GM21390 (cell line): ENCODE measurements around the gene KCTD7.
"Not testable (repeated sequence)": the region's sequence is repeated elsewhere in the genome, so short reads cannot be mapped to it uniquely, and the experiment has no call there.

ENCODE experiments used
- ATAC-seq: cut with Tn5 transposase; IDR thresholded peaks from one replicate; pipeline ENCODE4 v1.9.1; 2021; ENCODE audit not compliant: unreplicated experiment

KCTD7 gene

GRCh38 chr7:66615699-66616098 lies 13.0 kb upstream of the KCTD7 start:
- ATAC-seq, result no peak

GRCh38 chr7:66617295-66617694 lies 11.4 kb upstream of the KCTD7 start:
- ATAC-seq, result no peak

GRCh38 chr7:66619341-66619948 lies 9.2 kb upstream of the KCTD7 start:
- not testable (repeated sequence) for ATAC-seq

GRCh38 chr7:66626331-66626934 lies 2.2 kb upstream of the KCTD7 start:
- no peak for ATAC-seq

- ATAC-seq, result no peak
Measured at GRCh38 chr7:66627151-66627681, 1.5 kb upstream of the KCTD7 start.

GRCh38 chr7:66627881-66628360 lies 760 bp upstream of the KCTD7 start:
- ATAC-seq, result peak; percentile 0

GRCh38 chr7:66629222-66630062 lies 761 bp downstream of the KCTD7 start:
- peak; percentile 4 for ATAC-seq

- no peak for ATAC-seq
Measured at GRCh38 chr7:66630531-66630930, 1.9 kb downstream of the KCTD7 start.

- no peak for ATAC-seq
Measured at GRCh38 chr7:66631471-66631870, 2.8 kb downstream of the KCTD7 start.

GRCh38 chr7:66634816-66635215 lies 6.1 kb downstream of the KCTD7 start:
- ATAC-seq, result no peak

GRCh38 chr7:66635322-66635981 lies 6.8 kb downstream of the KCTD7 start:
- not testable (repeated sequence) for ATAC-seq

GRCh38 chr7:66635982-66636546 lies 7.4 kb downstream of the KCTD7 start:
- not testable (repeated sequence) for ATAC-seq

- no peak for ATAC-seq
Measured at GRCh38 chr7:66638309-66639099, 9.8 kb downstream of the KCTD7 start.

- ATAC-seq, result no peak
Measured at GRCh38 chr7:66639773-66640172, 11.1 kb downstream of the KCTD7 start.

- no peak for ATAC-seq
Measured at GRCh38 chr7:66640802-66641525, 12.3 kb downstream of the KCTD7 start.

GRCh38 chr7:66641526-66641871 lies 12.8 kb downstream of the KCTD7 start:
- ATAC-seq, result no peak

GRCh38 chr7:66642186-66642585 lies 13.5 kb downstream of the KCTD7 start:
- no peak for ATAC-seq

GRCh38 chr7:66642932-66643331 lies 14.3 kb downstream of the KCTD7 start:
- ATAC-seq, result no peak

GRCh38 chr7:66643395-66643794 lies 14.7 kb downstream of the KCTD7 start:
- no peak for ATAC-seq
